HG03575 (cell line): ENCODE data around the gene FOSL1.
"Not testable (repeated sequence)": the region's sequence is repeated elsewhere in the genome, so short reads cannot be mapped to it uniquely, and the experiment has no call there.

Experiments used
- ATAC-seq: cut with Tn5 transposase; IDR thresholded peaks from one replicate; pipeline ENCODE4 v1.9.1; 2021; ENCODE audit not compliant: unreplicated experiment, insufficient number of reproducible peaks, low FRiP score; ENCODE audit errors: extremely low read depth

Gene FOSL1

GRCh38 chr11:65899356-65900124 is 648 bp downstream of the FOSL1 start:
- ATAC-seq, result no peak

- no peak for ATAC-seq
Observed at GRCh38 chr11:65898656-65899355, 1.4 kb downstream of the FOSL1 start.

- no peak for ATAC-seq
Observed at GRCh38 chr11:65897020-65897471, 3.1 kb downstream of the FOSL1 start.

GRCh38 chr11:65896034-65896999 is 3.9 kb downstream of the FOSL1 start:
- ATAC-seq, result no peak

DNA sequence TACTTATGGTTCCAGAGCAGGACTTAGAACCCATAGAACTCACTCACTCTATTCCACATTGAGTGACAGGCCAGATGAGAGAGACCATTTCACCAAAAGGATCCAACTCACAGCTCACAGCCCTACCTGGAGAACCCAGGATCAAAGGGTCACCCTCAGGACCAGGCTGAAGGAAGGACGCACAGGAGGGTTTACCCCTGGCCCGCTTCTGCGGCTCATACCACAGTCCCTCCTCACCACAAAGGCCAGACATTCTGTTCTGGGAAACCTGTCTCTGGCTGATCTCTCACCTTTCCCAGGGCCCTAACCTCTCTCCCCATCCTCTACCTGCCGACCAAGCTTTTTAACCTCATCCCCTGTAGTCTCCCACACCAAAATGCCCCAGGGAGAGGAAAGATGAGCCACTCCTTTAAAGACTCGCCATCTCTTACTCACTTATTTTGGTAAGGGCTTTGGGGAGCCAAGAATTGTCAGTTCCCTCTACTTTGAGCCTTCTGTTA is 4.7 kb downstream of the FOSL1 start:
- ATAC-seq, result no peak

DNA sequence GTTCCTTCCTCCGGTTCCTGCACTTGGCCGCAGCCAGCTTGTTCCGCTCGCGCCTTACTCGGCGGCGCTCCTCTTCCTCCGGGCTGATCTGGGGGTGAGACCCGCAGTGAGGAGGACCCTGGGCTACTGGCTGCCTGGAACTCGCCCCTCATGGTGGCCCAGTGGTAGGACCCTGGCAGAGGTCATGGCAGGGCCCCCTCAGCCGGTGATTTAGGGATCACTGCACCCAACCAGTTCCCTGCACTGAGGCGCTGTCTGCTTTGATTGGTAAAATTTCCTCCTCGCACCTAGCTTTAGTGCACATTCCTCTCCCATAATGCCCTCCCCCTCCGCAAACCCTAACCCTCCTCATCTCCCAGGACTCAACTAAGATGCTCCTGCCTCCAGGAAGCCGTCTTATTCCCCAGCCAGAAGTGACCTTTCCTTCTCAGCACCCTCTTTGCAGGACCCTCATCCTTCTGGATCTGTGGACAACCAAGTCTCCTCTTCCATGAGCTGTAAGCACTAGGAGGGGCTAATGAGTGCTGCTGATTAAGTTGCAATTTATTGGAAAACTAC is 6.1 kb downstream of the FOSL1 start:
- no peak for ATAC-seq

DNA sequence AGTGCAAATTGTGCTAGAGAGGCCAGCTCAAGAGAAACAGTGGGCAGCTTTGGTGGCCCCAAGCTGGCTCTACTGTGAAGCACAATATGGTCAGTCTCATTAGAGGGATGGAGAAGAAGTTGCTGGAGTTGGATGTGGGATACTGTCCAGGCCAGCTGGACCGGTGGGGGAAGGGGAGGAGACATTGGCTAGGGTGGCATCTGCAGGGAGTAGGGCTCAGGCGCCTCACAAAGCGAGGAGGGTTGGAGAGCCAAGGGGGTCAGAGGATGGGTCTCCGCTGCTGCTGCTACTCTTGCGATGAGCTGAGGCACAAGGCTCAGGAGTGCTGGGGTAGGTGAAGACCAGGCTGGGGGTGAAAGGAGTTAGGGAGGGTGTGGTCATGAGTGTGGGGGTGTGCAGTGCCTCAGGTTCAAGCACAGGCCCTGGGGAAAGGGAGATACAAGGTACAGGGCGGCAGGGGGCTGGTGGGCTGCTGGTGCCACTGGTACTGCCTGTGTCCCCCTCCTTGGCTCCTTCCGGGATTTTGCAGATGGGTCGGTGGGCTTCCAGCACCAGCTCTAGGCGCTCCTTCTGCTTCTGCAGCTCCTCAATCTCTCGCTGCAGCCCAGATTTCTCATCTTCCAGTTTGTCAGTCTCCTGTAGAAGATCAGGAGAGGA is 7.4 kb downstream of the FOSL1 start:
- ATAC-seq, result no peak

GRCh38 chr11:65892137-65892540 is 8.0 kb downstream of the FOSL1 start:
- ATAC-seq, result not testable (repeated sequence)

GRCh38 chr11:65891219-65892136 is 8.7 kb downstream of the FOSL1 start:
- no peak for ATAC-seq

- no peak for ATAC-seq
Observed at GRCh38 chr11:65890324-65891218, 9.6 kb downstream of the FOSL1 start, which contains the start of gene CCDC85B. Gene CCDC85B (plus strand): TSS chr11:65890673. CDS start chr11:65890784, 111 bp downstream.

DNA sequence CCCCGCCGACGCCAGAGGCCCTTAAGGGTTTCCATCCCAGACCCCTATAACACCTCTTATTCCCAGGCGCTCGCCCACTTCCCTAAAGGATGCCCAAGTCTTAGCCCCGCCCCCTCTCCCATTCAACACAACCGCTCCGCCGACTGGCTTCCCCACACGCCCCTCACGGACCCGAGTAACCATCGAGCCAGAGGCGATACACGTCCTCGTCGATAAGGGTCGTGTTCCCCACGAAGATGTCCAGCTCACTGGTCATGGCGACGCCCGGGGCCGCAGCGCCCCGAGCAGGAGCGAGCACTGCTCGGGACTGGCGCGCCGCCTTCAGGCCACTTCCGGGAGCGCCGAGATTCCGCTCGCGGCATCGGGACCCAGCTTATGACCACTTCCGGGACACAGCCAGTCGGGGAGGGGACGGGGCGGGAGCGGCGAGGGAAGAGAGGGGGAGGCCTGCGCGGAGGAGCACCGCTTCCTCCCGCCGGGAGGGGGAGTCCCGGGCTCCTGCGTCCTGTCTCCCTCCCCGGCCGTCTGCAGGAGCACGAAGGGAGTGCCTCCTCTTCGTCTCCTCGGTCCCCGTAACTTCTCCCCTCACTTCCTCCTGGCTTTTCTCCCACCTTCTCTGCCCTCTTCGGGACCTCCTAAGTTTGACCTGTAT is 11.9 kb downstream of the FOSL1 start, which contains the start of gene FIBP:
Gene FIBP (minus strand): TSS at position 309 of the 652 bp plus-strand sequence. CDS start 53 bp downstream, at position 256.
- ATAC-seq, result no peak

- no peak for ATAC-seq
Observed at GRCh38 chr11:65887723-65888162, 12.4 kb downstream of the FOSL1 start.

DNA sequence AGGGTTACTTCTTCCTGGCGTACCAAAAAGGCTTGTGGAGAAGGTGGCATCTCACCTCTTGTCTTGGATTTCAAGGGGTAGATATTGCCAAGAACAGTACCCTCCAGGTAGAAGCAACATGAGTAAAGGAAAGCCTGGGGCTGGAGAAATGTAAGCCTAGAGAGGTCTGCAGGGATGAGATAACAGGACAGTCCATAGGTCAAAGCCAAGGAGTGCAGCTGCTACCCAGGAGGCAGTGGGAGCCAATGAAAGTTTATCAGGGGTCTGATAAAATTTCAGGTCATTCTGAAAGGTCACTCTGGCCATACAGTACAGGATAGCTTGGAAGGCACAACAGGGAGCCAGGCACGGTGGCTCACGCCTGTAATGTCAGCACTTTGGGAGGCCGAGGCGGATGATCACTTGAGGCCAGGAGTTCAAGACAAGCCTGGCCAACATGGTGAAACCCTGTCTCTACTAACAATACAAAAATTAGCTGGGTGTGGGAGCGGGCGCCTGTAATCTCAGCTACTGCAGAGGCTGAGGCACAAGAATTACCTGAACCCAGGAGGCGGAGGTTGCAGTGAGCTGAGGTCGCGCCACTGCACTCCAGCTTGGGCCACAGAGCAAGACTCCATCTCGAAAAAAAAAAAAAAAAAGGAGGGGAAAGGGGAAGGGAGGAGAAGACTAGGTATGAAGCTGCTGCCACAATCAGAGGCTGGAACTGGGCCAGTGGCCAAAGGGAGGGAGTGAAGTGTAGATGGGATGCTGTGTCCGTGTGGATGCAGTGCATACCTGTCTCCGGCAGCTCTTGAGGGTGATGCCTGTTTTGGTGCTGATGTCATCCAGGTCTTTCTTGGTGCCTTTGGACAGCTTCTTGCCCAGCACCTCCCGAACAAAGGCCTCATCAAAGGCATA is 13.1 kb downstream of the FOSL1 start:
- ATAC-seq, result no peak

GRCh38 chr11:65885808-65886536 is 14.2 kb downstream of the FOSL1 start:
- ATAC-seq, result no peak
